Lower lobe of right lung (tissue), 2 donors: ENCODE results near the gene TST. TPM values are rescaled to one million over a fixed set of nuclear protein-coding genes. Genes with fewer than 3 reads are reported as not detected.

ENCODE experiments used
- ATAC-seq, 2 donors: fragments of 200-7000 bp; cut with Tn5 transposase; one replicate each; pipeline ENCODE4 v1.9.1; 2020 to 2022; ENCODE audit warnings: mild to moderate bottlenecking in 2 of 2, moderate library complexity in 2 of 2
- DNase-seq: peaks from one replicate; pipeline ENCODE4 v3.0.0-alpha.2; 2020
- H3K27ac ChIP-seq: fragments of 200-600 bp; one replicate; pipeline ENCODE4 v1.8.0; 2022
- H3K27me3 ChIP-seq: fragments of 200-600 bp; one replicate; pipeline ENCODE4 v1.8.0; 2022; ENCODE audit warnings: low read depth
- H3K36me3 ChIP-seq: fragments of 200-600 bp; one replicate; pipeline ENCODE4 v1.8.0; 2022; ENCODE audit warnings: mild to moderate bottlenecking
- H3K4me1 ChIP-seq: fragments of 200-600 bp; one replicate; pipeline ENCODE4 v1.8.0; 2022
- H3K4me3 ChIP-seq: fragments of 200-600 bp; one replicate; pipeline ENCODE4 v1.8.0; 2022; ENCODE audit warnings: mild to moderate bottlenecking
- H3K9me3 ChIP-seq: fragments of 200-600 bp; one replicate; pipeline ENCODE4 v1.8.0; 2022
- intact Hi-C: fragments of 100-400 bp; cut with DNase I; formaldehyde crosslinking; loops from one replicate; pipeline ENCODE4 v1.11.0; 2022
- total RNA-seq: library from RNA; stranded (reverse); fragmentation: NEBNext Ultra II Directional; extraction: Animal tissue kit (Norgen Biotek cat#: 25700); gene quantifications from one replicate; pipeline ENCODE4 v1.2.1, GENCODE V29; 2021
- TF ChIP-seq, protein P1 (sequence below): fragments of 200-600 bp; IDR thresholded peaks from one replicate; pipeline ENCODE4 v1.8.0; 2022; ENCODE audit warnings: antibody characterized with exemption, mild to moderate bottlenecking
- donor health status: DM: no; HTN: yes; CAD: no; lungs with severe emphysema.

TST gene
- total RNA-seq, 1 donor from 2014 or later, result 48.3 TPM

DNA sequence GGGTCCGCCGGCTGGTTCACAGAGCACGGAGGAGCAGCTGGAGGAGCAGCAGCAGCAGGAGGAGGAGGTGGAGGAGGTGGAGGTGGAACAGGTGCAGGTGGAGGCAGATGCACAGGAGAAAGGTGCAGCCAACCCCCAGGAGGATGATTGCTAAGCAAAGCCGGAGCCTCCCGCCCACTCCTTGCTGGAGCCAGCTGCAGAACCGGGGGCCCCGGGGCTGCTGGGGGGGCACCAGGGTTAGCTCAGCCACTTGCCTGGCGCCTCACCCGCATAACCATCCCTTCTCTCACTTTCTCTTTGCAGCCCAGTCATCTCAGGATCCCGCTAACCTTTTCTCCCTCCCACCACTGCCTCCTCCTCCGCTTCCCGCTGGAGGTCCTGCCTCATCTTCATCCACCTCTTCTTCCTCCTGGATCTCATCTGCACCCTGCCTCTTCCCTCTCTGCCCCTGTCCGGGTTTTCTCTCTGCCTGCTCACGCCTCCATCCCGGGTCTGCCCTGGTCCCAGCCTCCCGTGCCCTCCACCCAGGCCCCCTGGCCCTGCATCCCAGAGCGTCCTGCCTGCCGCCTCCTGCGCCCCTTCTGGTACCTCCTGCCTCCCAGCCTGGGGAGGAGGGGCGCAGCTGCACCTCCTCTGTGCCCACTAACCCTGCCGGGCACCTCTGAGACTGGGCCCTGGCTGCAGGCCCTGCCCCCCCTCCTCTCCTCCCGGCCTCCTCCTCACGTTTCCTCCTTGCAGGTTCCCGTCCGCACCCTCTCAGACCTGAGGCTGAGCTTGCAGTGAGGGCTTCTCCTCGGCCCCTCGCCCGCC lies 41.8 kb upstream of the TST start:
- no peak overlapping the region for H3K27ac ChIP-seq
- no peak overlapping the region for H3K4me3 ChIP-seq
- intact Hi-C loops, result no loop called here
- H3K9me3 ChIP-seq, result no peaks in the 10 kb centered on the region
- H3K36me3 ChIP-seq, result peaks cover 32% of the 10 kb centered on the region
- DNase-seq (no peak), ATAC-seq (no peak)
- TF ChIP-seq, protein P1, sequence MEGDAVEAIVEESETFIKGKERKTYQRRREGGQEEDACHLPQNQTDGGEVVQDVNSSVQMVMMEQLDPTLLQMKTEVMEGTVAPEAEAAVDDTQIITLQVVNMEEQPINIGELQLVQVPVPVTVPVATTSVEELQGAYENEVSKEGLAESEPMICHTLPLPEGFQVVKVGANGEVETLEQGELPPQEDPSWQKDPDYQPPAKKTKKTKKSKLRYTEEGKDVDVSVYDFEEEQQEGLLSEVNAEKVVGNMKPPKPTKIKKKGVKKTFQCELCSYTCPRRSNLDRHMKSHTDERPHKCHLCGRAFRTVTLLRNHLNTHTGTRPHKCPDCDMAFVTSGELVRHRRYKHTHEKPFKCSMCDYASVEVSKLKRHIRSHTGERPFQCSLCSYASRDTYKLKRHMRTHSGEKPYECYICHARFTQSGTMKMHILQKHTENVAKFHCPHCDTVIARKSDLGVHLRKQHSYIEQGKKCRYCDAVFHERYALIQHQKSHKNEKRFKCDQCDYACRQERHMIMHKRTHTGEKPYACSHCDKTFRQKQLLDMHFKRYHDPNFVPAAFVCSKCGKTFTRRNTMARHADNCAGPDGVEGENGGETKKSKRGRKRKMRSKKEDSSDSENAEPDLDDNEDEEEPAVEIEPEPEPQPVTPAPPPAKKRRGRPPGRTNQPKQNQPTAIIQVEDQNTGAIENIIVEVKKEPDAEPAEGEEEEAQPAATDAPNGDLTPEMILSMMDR, result no peak
- H3K4me1 ChIP-seq, result no peaks in the 10 kb centered on the region
- H3K27me3 ChIP-seq, result no peaks in the 10 kb centered on the region

DNA sequence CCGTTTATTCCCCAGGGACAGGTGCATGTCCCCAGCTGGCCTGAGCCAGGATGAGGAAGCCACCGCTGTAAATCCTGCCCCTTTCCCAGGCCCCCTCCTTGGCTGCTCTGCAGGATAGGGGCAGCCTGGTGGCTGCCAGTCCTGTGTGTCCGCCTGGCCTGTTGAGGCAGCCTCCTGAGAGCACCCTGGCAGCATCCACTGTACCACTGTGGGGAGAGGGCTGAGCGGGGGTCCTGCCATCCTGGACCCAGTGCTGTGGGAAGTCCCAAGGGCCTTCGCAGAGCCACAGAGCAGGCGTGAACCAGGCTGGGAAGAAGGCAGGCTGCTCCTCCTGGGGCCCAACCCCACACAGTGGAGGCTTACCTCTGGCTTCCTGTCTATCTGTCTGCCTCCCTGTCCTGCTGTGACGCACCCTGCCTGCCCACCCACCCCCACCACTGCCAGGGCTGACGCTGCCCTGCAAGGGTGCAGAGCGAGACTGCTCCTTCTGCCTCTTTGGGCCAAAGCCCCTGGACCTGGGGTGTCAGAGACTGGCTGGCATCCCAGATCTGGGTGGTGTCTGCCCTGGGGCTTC lies 40.7 kb upstream of the TST start:
- no peak overlapping the region for H3K4me3 ChIP-seq
- intact Hi-C loops, result no loop called here
- H3K36me3 ChIP-seq, result peaks cover 42% of the 10 kb centered on the region
- no peaks in the 10 kb centered on the region for H3K4me1 ChIP-seq
- ATAC-seq, result no peak
- no peak for DNase-seq
- no peak overlapping the region for H3K27ac ChIP-seq
- TF ChIP-seq, protein P1, result no peak
- no peaks in the 10 kb centered on the region for H3K27me3 ChIP-seq
- no peaks in the 10 kb centered on the region for H3K9me3 ChIP-seq

DNA sequence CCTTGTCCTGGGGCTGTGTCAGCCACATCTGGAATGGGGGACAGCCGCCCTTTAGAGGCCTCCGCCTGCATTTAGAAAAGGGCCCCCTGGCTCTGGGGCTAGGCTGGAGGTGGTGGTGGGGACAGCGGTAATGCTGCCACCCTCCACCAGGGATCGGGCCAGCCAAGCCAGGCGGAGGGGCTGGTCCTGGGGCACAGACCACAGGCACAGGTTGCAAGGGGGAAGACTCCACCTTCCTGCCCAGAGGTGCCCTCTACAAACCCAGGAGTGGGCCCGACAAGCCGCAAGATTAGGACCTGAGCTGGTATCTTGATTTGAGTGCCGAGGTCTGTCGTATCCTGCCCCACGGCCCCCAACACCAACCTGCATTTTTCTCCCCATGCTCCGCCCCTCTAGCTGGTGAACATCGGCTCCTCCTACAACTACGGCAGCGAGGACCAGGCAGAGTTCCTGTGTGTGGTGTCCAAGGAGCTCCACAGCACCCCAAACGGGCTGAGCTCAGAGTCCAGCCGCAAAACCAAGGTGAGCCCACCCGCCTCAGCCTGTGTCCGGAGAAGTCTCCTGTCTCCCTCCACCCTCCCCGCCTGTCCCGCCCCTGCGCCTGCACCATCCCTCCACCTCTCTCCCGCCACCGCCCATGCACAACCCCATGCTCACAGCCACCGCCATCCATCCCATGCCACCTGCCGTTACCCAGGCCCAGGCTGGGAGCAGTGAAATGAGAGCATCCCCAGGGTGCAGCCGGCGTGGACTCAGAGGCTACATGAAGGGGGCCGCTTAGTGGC lies 39.9 kb upstream of the TST start:
- H3K36me3 ChIP-seq, result peaks cover 47% of the 10 kb centered on the region
- no peaks in the 10 kb centered on the region for H3K4me1 ChIP-seq
- ATAC-seq (no peak), DNase-seq (no peak)
- no peaks in the 10 kb centered on the region for H3K27me3 ChIP-seq
- TF ChIP-seq, protein P1, result no peak
- intact Hi-C loops, result no loop called here
- no peak overlapping the region for H3K27ac ChIP-seq
- no peaks in the 10 kb centered on the region for H3K9me3 ChIP-seq
- H3K4me3 ChIP-seq, result no peak overlapping the region

DNA sequence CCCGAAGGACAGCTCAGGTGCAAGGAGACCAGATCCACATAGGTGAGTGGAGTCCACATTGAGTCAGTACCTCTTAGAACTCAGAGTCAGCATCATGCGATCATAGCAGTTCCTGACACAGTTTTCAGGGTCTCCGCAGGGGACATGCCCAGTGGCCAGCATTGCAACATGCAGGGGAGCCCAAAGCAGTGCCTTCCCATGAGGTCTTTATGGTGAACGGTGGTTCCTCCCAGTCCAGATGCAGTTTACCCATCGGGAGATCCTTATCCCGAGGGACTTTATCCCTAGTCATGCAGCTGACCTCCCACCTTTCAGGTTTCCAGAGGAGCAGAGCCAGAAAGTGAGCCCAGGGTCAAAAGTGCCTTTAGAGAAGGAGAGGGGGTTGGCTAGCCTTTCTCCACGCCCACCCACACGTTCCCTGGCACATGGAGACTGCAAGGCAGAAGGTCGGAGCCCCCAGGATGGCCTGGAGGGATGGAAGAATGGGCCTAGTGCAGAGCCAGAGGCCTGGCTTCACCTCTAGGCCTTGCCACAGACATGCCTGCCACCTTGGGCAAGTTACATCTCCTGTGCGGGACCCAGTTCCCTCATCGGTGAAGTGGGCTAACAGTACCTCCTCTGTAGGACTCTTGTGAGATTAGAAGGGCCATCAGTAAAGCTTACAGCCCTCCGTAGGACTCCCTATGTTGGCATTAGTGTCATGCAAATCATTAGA lies 38.7 kb upstream of the TST start:
- Histone ChIP-seq H3K27ac (no peak overlapping the region), H3K36me3 (peaks cover 47% of the 10 kb centered on the region), H3K4me1 (no peaks in the 10 kb centered on the region), H3K4me3 (no peak overlapping the region), H3K27me3 (no peaks in the 10 kb centered on the region), H3K9me3 (no peaks in the 10 kb centered on the region)
- intact Hi-C loops, result no loop called here
- ATAC-seq (no peak), DNase-seq (no peak)
- TF ChIP-seq, protein P1, result no peak

DNA sequence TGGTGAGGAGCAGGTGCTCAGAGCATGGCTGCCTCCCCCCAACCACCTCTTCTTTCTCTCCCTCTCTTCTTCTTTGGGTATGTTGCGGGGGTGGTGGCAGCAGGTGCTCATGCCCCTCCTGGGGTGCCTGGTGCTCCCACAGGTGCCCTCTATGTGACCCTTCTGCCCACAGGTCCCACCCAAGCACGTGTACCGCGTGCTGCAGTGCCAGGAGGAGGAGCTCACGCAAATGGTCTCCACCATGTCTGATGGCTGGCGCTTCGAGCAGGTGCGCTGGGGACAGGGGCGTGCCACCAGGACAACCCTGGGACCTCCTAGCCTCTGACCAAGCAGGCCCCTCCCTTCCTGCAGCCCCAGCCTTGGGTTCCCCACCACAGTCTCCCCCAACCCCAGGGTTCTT lies 38.0 kb upstream of the TST start:
- no peaks in the 10 kb centered on the region for H3K27me3 ChIP-seq
- H3K27ac ChIP-seq, result no peak overlapping the region
- TF ChIP-seq, protein P1, result no peak
- H3K9me3 ChIP-seq, result no peaks in the 10 kb centered on the region
- H3K36me3 ChIP-seq, result peaks cover 47% of the 10 kb centered on the region
- no peak overlapping the region for H3K4me3 ChIP-seq
- H3K4me1 ChIP-seq, result peaks cover 7% of the 10 kb centered on the region
- DNase-seq (no peak), ATAC-seq (no peak)
- intact Hi-C loops, result no loop called here
